ENCODE data around the gene OR6V1. TPM values are rescaled to one million over a fixed set of nuclear protein-coding genes. Genes with fewer than 3 reads are reported as not detected.

Gene OR6V1
- total RNA-seq, result not detected

- intact Hi-C loops (cut with DNase I), result no loop called here
- H3K27me3 ChIP-seq, result no peaks in the 10 kb centered on the region
- H3K27ac ChIP-seq, result no peak within 1 kb of the TSS
- no peaks in the 10 kb centered on the region for H3K4me1 ChIP-seq
- TF ChIP-seq CTCF (IDR thresholded peaks at IDR 0.05) (no peak), POLR2A (IDR thresholded peaks at IDR 0.05) (no peak)
- DNase-seq, result no peak
- H3K4me3 ChIP-seq (replicated peaks in 1 of 3), result no peak within 1 kb of the TSS
- no peaks in the 10 kb centered on the region for H3K36me3 ChIP-seq
- no peaks in the 10 kb centered on the region for H3K9me3 ChIP-seq
- WGBS, 2 donors, result 94 to 96% methylated on average over 4 of the region's 4 CpGs
These were observed at the start of gene OR6V1 for GRCh38 chr7:143052041-143052440. TSS of gene OR6V1 (plus strand) at chr7:143052341. CDS start at chr7:143052341, 0 bp downstream.

DNA sequence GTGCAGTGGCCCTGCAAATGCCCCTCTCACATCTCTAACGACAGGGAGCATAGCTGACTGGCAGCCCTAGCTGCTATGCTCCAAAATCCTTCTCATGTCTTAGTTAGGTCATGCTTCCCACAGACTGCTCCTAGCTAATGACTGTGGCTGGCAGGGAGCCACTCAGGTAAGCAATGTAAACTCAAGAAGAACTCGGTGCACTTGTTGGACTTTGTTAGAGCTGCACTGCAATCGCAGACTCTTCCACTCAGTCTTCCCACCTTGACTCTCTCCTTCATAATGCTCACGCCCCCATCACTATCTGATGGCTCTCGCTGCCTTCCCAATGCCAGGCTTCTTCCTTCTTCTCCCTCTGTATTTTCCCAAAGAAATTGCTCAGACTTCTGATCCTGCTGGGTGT is 49.2 kb upstream of the OR6V1 start:
- H3K4me1 ChIP-seq, result peaks cover 0 to 7% of the 10 kb centered on the region in 2 donors
- H3K27me3 ChIP-seq, result no peaks in the 10 kb centered on the region
- intact Hi-C loops (cut with DNase I), result loop anchor here (10.0 kb wide), 2 partner anchors 118 to 148 kb away; partner anchors contain the start of genes EPHB6 and TRPV6
- no peak overlapping the region for H3K27ac ChIP-seq
- whole genome bisulfite sequencing, 2 donors, result 49 to 52% methylated on average over 5 of the region's 5 CpGs
- TF ChIP-seq CTCF (IDR thresholded peaks at IDR 0.05) (no peak), POLR2A (IDR thresholded peaks at IDR 0.05) (no peak)
- no peaks in the 10 kb centered on the region for H3K36me3 ChIP-seq
- peak overlapping the region in 1 of 3 donors; percentile 11 for H3K4me3 ChIP-seq (replicated peaks in 1 of 3)
- no peaks in the 10 kb centered on the region for H3K9me3 ChIP-seq
- peak; percentile 80 to 81 for DNase-seq

DNA sequence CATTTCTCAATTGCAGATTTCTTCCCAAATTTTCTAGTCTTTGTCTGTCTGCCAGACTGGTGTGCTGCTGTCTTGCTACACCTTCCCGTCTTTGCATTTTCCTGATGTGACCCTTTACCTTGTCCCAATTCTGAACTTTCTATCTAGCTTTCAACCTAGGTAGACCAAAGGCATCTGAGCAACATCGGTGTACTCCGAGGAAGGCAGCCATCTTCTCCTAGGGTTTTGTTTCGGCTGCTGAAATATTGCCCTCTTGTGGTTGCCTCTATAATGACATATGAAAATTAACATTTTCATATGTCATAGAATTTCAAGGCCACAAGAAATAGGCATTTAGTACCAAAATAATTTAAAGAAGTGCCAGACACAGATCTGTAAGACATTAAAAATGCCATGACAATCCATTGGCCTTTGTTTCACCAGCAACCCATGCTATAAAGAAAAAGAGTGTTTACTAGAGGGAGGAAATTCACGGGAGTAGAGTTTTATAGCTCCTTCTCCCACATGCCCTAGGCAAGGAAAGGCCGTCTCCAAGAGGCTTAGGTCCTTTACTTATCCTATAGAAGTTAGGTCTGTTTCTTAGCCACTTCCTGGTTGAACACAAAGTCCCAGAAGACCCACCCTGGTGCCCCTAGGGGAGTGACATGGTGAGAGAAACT is 48.6 kb upstream of the OR6V1 start:
- Histone ChIP-seq H3K27me3 (no peaks in the 10 kb centered on the region), H3K27ac (no peak overlapping the region), H3K36me3 (no peaks in the 10 kb centered on the region), H3K4me3 (replicated peaks in 1 of 3) (peak overlapping the region in 1 of 3 donors; percentile 11), H3K4me1 (peaks cover 0 to 7% of the 10 kb centered on the region in 2 donors), H3K9me3 (no peaks in the 10 kb centered on the region)
- 35 to 44% methylated on average over 6 of the region's 6 CpGs for WGBS, 2 donors
- DNase-seq, result no peak
- intact Hi-C loops (cut with DNase I), result loop anchor here (10.0 kb wide), 2 partner anchors 119 to 149 kb away; partner anchors contain the start of genes EPHB6 and TRPV6
- TF ChIP-seq POLR2A (IDR thresholded peaks at IDR 0.05) (no peak), CTCF (IDR thresholded peaks at IDR 0.05) (peak; percentile 44 to 82 (median 70))

DNA sequence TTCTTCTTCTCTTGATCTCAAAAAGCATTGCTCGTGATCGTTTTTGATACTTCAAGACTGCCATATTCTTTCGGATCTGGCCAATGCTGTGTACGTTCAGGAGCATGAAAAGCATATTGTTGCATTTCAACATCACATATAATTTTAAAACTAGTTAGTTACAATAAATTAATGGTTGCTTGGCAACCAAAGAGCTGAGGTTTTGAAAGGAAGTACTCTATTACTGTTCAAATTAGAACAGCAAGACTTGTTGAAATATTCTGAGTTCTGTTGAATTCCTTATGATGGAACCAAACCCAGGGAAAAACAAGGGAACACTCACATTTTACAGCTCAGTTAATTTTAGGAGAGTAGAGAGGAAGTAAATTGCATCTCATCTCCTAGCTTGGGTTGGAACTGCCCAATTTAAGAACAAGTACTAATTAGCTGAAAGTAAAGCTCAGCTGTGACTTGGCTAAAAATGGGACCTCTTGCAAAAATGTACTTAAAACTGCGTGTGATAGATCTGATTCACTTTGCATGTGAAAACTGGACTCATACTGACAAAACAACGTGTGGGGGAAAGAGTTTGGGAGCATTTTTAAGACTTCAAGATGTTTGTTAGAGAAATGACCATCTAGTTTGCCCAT is 46.4 kb upstream of the OR6V1 start:
- no peaks in the 10 kb centered on the region for H3K36me3 ChIP-seq
- no peak overlapping the region for H3K4me3 ChIP-seq (replicated peaks in 1 of 3)
- intact Hi-C loops (cut with DNase I), result loop anchor here (10.0 kb wide), 2 partner anchors 121 to 151 kb away; partner anchors contain the start of genes EPHB6 and TRPV6
- 79 to 82% methylated on average over 6 of the region's 6 CpGs for WGBS, 2 donors
- H3K27me3 ChIP-seq, result no peaks in the 10 kb centered on the region
- no peaks in the 10 kb centered on the region for H3K9me3 ChIP-seq
- peaks cover 0 to 9% of the 10 kb centered on the region in 2 donors for H3K4me1 ChIP-seq
- no peak overlapping the region for H3K27ac ChIP-seq
- TF ChIP-seq CTCF (IDR thresholded peaks at IDR 0.05), result no peak
- no peak for TF ChIP-seq POLR2A (IDR thresholded peaks at IDR 0.05)
- no peak for DNase-seq
